ENCODE data around the gene RREB1. TPM values are rescaled to one million over a fixed set of nuclear protein-coding genes. Genes with fewer than 3 reads are reported as not detected.
"Not testable (repeated sequence)": the region's sequence is repeated elsewhere in the genome, so short reads cannot be mapped to it uniquely, and the experiment has no call there.

RREB1 gene
- total and polyA plus RNA-seq, 4 experiments from 2014 or later = 0.50 to 43.4 (median 25.2) TPM

DNA sequence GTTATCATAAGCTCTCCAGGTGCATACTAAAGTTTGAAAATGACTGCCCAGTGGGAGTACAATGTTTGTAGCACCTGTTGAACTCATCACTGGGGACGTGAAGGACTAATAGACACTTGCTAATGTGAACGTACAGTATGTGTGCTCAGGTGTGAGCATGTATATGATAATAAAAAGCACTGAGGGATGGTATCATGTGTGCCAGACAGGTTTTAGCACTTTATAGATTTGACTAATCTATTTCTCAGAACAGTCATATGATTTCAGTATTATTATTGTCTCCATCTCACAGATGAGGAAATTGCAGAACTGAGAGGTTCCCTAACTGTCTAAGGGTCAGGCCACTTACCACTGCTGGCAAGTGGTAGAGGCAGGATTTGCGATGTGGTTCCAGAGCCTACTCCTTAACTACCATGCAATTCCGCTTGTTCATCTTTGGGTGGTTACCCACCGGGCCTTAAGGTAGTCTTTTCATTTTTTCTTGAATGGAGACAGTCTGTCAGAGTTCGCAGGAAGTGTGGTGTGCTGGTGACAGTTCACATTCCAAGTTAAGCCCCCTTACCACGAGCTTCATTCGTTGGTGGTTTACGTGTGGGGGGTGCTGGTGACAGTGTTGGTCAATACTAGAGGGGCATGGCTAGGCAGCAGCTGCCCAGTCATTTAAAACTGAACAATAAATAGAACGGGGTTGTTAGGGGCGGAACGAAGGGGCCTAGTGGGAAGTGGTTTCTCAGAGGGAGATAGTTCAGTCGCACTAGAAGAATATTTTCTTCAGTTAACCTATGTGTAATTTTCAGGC is 46.8 kb downstream of the RREB1 start:
- H3K9me3 Mint-ChIP-seq = no peaks in the 10 kb centered on the region
- H3K36me3 ChIP-seq (ENCODE audit: insufficient read depth, low read length) = no peaks in the 10 kb centered on the region
- CTCF ChIA-PET (ENCODE audit: partially characterized antibody) = interaction anchor here (1.4 kb wide), 1 partner anchor 13 kb away, joined by 3 read pairs; no protein-coding TSS in a partner anchor
- H3K27me3 ChIP-seq (ENCODE audit: insufficient read depth, low read length) = no peaks in the 10 kb centered on the region
- H3K4me3 Mint-ChIP-seq = peak overlapping the region in 3 of 8 donors; percentile 40 to 58 (median 44)
- DNase-seq = no peak
- peaks cover 0 to 10% of the 10 kb centered on the region in 2 donors for H3K36me3 Mint-ChIP-seq
- peaks cover 65% of the 10 kb centered on the region for H3K4me1 ChIP-seq (ENCODE audit: insufficient read depth, low read length)
- intact Hi-C loops (cut with micrococcal nuclease) = no loop called here
- no peak overlapping the region for H3K27ac ChIP-seq (ENCODE audit: low read depth, low read length)
- H3K4me1 Mint-ChIP-seq = peaks cover 62 to 93% (median 73%) of the 10 kb centered on the region in 4 donors
- H3K27me3 Mint-ChIP-seq = no peaks in the 10 kb centered on the region
- H3K4me3 ChIP-seq (ENCODE audit: low read length in 2 of 2) = no peak overlapping the region
- POLR2A ChIA-PET (ENCODE audit: partially characterized antibody) = interaction anchor here (1.2 kb wide), 1 partner anchor 17 kb away, joined by 3 read pairs; no protein-coding TSS in a partner anchor
- H3K9me3 ChIP-seq (ENCODE audit: control insufficient read depth in 1 of 2, low read length in 2 of 2) = no peaks in the 10 kb centered on the region
- H3K27ac Mint-ChIP-seq = peak overlapping the region in 6 of 7 donors; percentile 14 to 48 (median 42)

- CTCF ChIA-PET (ENCODE audit: partially characterized antibody) = no interaction called here
- intact Hi-C loops (cut with micrococcal nuclease) = no loop called here
- H3K4me3 Mint-ChIP-seq = peak overlapping the region in 3 of 8 donors; percentile 31 to 67 (median 66)
- peaks cover 56 to 91% (median 70%) of the 10 kb centered on the region in 4 donors for H3K4me1 Mint-ChIP-seq
- Histone ChIP-seq H3K36me3 (ENCODE audit: insufficient read depth, low read length) (no peaks in the 10 kb centered on the region), H3K27me3 (ENCODE audit: insufficient read depth, low read length) (no peaks in the 10 kb centered on the region), H3K4me1 (ENCODE audit: insufficient read depth, low read length) (peaks cover 69% of the 10 kb centered on the region), H3K9me3 (ENCODE audit: control insufficient read depth in 1 of 2, low read length in 2 of 2) (no peaks in the 10 kb centered on the region), H3K4me3 (ENCODE audit: low read length in 2 of 2) (no peak overlapping the region), H3K27ac (ENCODE audit: low read depth, low read length) (no peak overlapping the region)
- peak overlapping the region in 5 of 7 donors; percentile 9 to 65 (median 53) for H3K27ac Mint-ChIP-seq
- POLR2A ChIA-PET (ENCODE audit: partially characterized antibody) = interaction anchor here (1.1 to 1.2 kb wide), 2 partner anchors 9 to 18 kb away, joined by 3 read pairs; no protein-coding TSS in a partner anchor
- no peaks in the 10 kb centered on the region for H3K27me3 Mint-ChIP-seq
- peaks cover 0 to 10% of the 10 kb centered on the region in 2 donors for H3K36me3 Mint-ChIP-seq
- no peaks in the 10 kb centered on the region for H3K9me3 Mint-ChIP-seq
- no peak for DNase-seq
Measured at GRCh38 chr6:7155871-7156579, 48.3 kb downstream of the RREB1 start.

DNA sequence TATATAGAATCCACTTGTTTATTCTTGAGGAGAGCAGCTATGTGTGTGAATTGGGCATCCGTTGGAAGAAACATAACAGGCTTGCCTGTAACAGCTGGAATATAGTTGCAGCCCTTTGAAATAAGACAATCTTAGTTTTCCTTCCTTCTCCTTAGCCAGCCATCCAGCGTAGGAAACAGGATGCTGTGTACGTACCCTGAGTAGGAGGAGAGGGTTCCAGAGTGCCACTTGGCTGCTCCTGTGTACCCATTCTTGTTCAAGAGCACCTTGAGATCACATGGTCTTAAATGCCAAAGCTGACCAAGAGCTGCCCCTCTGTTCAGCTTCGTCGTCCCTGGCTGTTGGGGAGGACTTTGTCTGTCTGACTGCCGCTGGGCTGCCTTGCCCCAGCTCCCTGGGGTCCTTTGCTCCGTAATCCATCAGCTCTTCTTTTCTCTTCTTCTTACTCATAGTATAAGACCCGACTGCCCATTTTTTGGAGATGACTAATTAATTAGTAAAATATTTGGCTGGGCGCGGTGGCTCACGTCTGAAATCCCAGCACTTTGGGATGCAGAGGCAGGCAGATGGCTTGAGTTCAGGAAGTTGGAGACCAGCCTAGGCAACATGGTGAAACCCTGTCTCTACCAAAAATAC is 49.0 kb downstream of the RREB1 start:
- Mint-ChIP-seq H3K4me1 (peaks cover 58 to 91% (median 70%) of the 10 kb centered on the region in 4 donors), H3K36me3 (peaks cover 3 to 10% of the 10 kb centered on the region in 2 donors), H3K4me3 (peak overlapping the region in 1 of 8 donors; percentile 17), H3K27ac (peak overlapping the region in 3 of 7 donors; percentile 5 to 30 (median 9)), H3K9me3 (no peaks in the 10 kb centered on the region), H3K27me3 (no peaks in the 10 kb centered on the region)
- Histone ChIP-seq H3K9me3 (ENCODE audit: control insufficient read depth in 1 of 2, low read length in 2 of 2) (no peaks in the 10 kb centered on the region), H3K36me3 (ENCODE audit: insufficient read depth, low read length) (no peaks in the 10 kb centered on the region), H3K4me1 (ENCODE audit: insufficient read depth, low read length) (peaks cover 66% of the 10 kb centered on the region), H3K4me3 (ENCODE audit: low read length in 2 of 2) (no peak overlapping the region), H3K27ac (ENCODE audit: low read depth, low read length) (no peak overlapping the region), H3K27me3 (ENCODE audit: insufficient read depth, low read length) (no peaks in the 10 kb centered on the region)
- DNase-seq = no peak
- POLR2A ChIA-PET (ENCODE audit: partially characterized antibody) = no interaction called here
- intact Hi-C loops (cut with micrococcal nuclease) = no loop called here
- CTCF ChIA-PET (ENCODE audit: partially characterized antibody) = no interaction called here

DNA sequence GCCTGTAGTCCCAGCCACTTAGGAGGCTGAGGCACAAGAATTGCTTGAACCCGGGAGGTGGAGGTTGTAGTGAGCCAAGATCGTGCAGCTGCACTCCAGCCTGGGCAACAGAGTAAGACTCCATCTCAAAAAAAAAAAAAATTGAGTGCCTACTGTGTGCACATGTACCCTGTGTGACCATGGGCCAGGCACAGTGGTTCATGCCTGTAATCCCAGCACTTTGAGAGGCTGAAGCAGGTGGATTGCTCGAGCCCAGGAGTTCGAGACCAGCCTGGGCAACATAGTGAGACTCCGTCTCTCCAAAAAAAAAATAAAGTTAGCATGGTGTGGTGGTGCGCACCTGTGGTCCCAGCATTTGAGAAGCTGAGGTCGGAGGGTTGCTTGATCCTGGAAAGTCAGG is 49.5 kb downstream of the RREB1 start:
- DNase-seq; H3K9me3 ChIP-seq (ENCODE audit: control insufficient read depth in 1 of 2, low read length in 2 of 2); H3K27ac ChIP-seq (ENCODE audit: low read depth, low read length); POLR2A ChIA-PET (ENCODE audit: partially characterized antibody); H3K4me3 Mint-ChIP-seq; H3K4me3 ChIP-seq (ENCODE audit: low read length in 2 of 2); H3K9me3 Mint-ChIP-seq; CTCF ChIA-PET (ENCODE audit: partially characterized antibody); H3K36me3 ChIP-seq (ENCODE audit: insufficient read depth, low read length); H3K27me3 Mint-ChIP-seq; intact Hi-C loops (cut with micrococcal nuclease); H3K36me3 Mint-ChIP-seq; H3K27me3 ChIP-seq (ENCODE audit: insufficient read depth, low read length); H3K27ac Mint-ChIP-seq: not testable (repeated sequence)
- H3K4me1 Mint-ChIP-seq = peaks cover 54 to 91% (median 70%) of the 10 kb centered on the region in 4 donors
- peaks cover 63% of the 10 kb centered on the region for H3K4me1 ChIP-seq (ENCODE audit: insufficient read depth, low read length)

- H3K27ac ChIP-seq (ENCODE audit: low read depth, low read length) = no peak overlapping the region
- H3K27me3 Mint-ChIP-seq = no peaks in the 10 kb centered on the region
- intact Hi-C loops (cut with micrococcal nuclease) = no loop called here
- peak overlapping the region in 6 of 7 donors; percentile 23 to 91 (median 56) for H3K27ac Mint-ChIP-seq
- ChIA-PET POLR2A (ENCODE audit: partially characterized antibody) (no interaction called here), CTCF (ENCODE audit: partially characterized antibody) (no interaction called here)
- peaks cover 3 to 9% of the 10 kb centered on the region in 2 donors for H3K36me3 Mint-ChIP-seq
- H3K27me3 ChIP-seq (ENCODE audit: insufficient read depth, low read length) = no peaks in the 10 kb centered on the region
- H3K4me3 ChIP-seq (ENCODE audit: low read length in 2 of 2) = no peak overlapping the region
- peaks cover 54 to 89% (median 69%) of the 10 kb centered on the region in 4 donors for H3K4me1 Mint-ChIP-seq
- H3K4me3 Mint-ChIP-seq = peak overlapping the region in 3 of 8 donors; percentile 11 to 27 (median 12)
- H3K4me1 ChIP-seq (ENCODE audit: insufficient read depth, low read length) = peaks cover 57% of the 10 kb centered on the region
- no peaks in the 10 kb centered on the region for H3K9me3 Mint-ChIP-seq
- H3K9me3 ChIP-seq (ENCODE audit: control insufficient read depth in 1 of 2, low read length in 2 of 2) = no peaks in the 10 kb centered on the region
- no peaks in the 10 kb centered on the region for H3K36me3 ChIP-seq (ENCODE audit: insufficient read depth, low read length)
- DNase-seq = no peak
Measured at GRCh38 chr6:7157752-7158616, 50.2 kb downstream of the RREB1 start.

- Histone ChIP-seq H3K27me3 (ENCODE audit: insufficient read depth, low read length) (no peaks in the 10 kb centered on the region), H3K36me3 (ENCODE audit: insufficient read depth, low read length) (no peaks in the 10 kb centered on the region), H3K4me1 (ENCODE audit: insufficient read depth, low read length) (peaks cover 42% of the 10 kb centered on the region), H3K4me3 (ENCODE audit: low read length in 2 of 2) (no peak overlapping the region), H3K27ac (ENCODE audit: low read depth, low read length) (no peak overlapping the region), H3K9me3 (ENCODE audit: control insufficient read depth in 1 of 2, low read length in 2 of 2) (no peaks in the 10 kb centered on the region)
- Mint-ChIP-seq H3K4me3 (peak overlapping the region in 1 of 8 donors; percentile 5), H3K9me3 (no peaks in the 10 kb centered on the region), H3K36me3 (peaks cover 11% of the 10 kb centered on the region in 2 donors), H3K27me3 (no peaks in the 10 kb centered on the region), H3K4me1 (peaks cover 52 to 85% (median 59%) of the 10 kb centered on the region in 4 donors), H3K27ac (peak overlapping the region in 1 of 7 donors; percentile 64)
- DNase-seq = no peak
- intact Hi-C loops (cut with micrococcal nuclease) = no loop called here
- CTCF ChIA-PET (ENCODE audit: partially characterized antibody) = interaction anchor here (0.5 to 1.7 kb wide), 2 partner anchors 14 to 84 kb away, joined by 3 to 6 read pairs; no protein-coding TSS in a partner anchor
- POLR2A ChIA-PET (ENCODE audit: partially characterized antibody) = no interaction called here
Measured at GRCh38 chr6:7159790-7160525, 52.2 kb downstream of the RREB1 start.
